WTC11 (cell line): Measurements from ENCODE around the gene KLHL4. TPM values are rescaled to one million over a fixed set of nuclear protein-coding genes. Genes with fewer than 3 reads are reported as not detected.

ENCODE experiments used
- ATAC-seq: fragments of 200-7000 bp; cut with Tn5 transposase; 2 replicates; pipeline ENCODE4 v1.10.0; 2021; ENCODE audit warnings: mild to moderate bottlenecking, moderate library complexity
- CTCF ChIA-PET: fragments of 300-600 bp; sonication (Branson Sonifier 250); formaldehyde crosslinking; loops from one replicate; lab custom pipeline; 2021; ENCODE audit warnings: antibody characterized with exemption; lab: Charles Lee
- POLR2A ChIA-PET: fragments of 350-600 bp; sonication (Branson Sonifier 250); formaldehyde crosslinking; loops from one replicate; lab custom pipeline; 2021; ENCODE audit warnings: antibody characterized with exemption; lab: Charles Lee
- DNase-seq: peaks from one replicate; pipeline ENCODE4 v3.0.0; 2021; ENCODE audit warnings: low spot score
- H3K27ac Mint-ChIP-seq: 2 replicates; pipeline ENCODE4 v1.8.0; 2021; ENCODE audit warnings: mixed read lengths
- H3K27me3 Mint-ChIP-seq: 2 replicates; pipeline ENCODE4 v1.8.0; 2021; ENCODE audit warnings: low read depth, mild to moderate bottlenecking, moderate library complexity, mixed read lengths
- H3K36me3 Mint-ChIP-seq: 2 replicates; pipeline ENCODE4 v1.8.0; 2021; ENCODE audit warnings: mixed read lengths
- H3K4me1 Mint-ChIP-seq: 2 replicates; pipeline ENCODE4 v1.8.0; 2022; ENCODE audit warnings: mixed read lengths
- H3K4me3 Mint-ChIP-seq: 2 replicates; pipeline ENCODE4 v1.8.0; 2021; ENCODE audit warnings: mild to moderate bottlenecking, moderate library complexity, mixed read lengths
- H3K9me3 Mint-ChIP-seq: 2 replicates; pipeline ENCODE4 v1.8.0; 2021; ENCODE audit warnings: mixed read lengths
- CBFB ChIP-seq: sonication (generic); formaldehyde crosslinking; IDR thresholded peaks from 2 replicates; pipeline ENCODE4 v1.8.1; 2022; ENCODE audit warnings: mild to moderate bottlenecking, low read depth, missing genetic modification reagents
- CDX4 ChIP-seq: fragments of 250-450 bp; sonication (Bioruptor Pico); IDR thresholded peaks from 2 replicates; pipeline ENCODE4 v1.9.0; 2021; ENCODE audit warnings: moderate library complexity, mild to moderate bottlenecking, inconsistent platforms, borderline replicate concordance
- E2F1 ChIP-seq: sonication (generic); formaldehyde crosslinking; IDR thresholded peaks from 2 replicates; pipeline ENCODE4 v1.8.0; 2022; ENCODE audit warnings: mild to moderate bottlenecking, missing genetic modification reagents
- ELF4 ChIP-seq: sonication (generic); formaldehyde crosslinking; IDR thresholded peaks from 2 replicates; pipeline ENCODE4 v1.8.1; 2022; ENCODE audit warnings: low read depth, mild to moderate bottlenecking, moderate library complexity, missing genetic modification reagents
- ETV6 ChIP-seq: sonication (generic); formaldehyde crosslinking; IDR thresholded peaks from 2 replicates; pipeline ENCODE4 v1.8.1; 2022; ENCODE audit warnings: mild to moderate bottlenecking, missing genetic modification reagents
- FOXP4 ChIP-seq: sonication (generic); formaldehyde crosslinking; IDR thresholded peaks from 2 replicates; pipeline ENCODE4 v1.8.0; 2022; ENCODE audit warnings: mild to moderate bottlenecking, missing genetic modification reagents
- GRHL2 ChIP-seq: fragments of 250-450 bp; sonication (Bioruptor Pico); IDR thresholded peaks from 2 replicates; pipeline ENCODE4 v1.8.0; 2022; ENCODE audit warnings: mild to moderate bottlenecking, moderate library complexity; ENCODE audit not compliant: insufficient replicate concordance, severe bottlenecking
- IRF2 ChIP-seq: sonication (generic); formaldehyde crosslinking; IDR thresholded peaks from 2 replicates; pipeline ENCODE4 v1.8.0; 2022; ENCODE audit warnings: low read depth, missing genetic modification reagents, borderline replicate concordance
- JAZF1 ChIP-seq: fragments of 250-450 bp; sonication (Bioruptor Pico); IDR thresholded peaks from 2 replicates; pipeline ENCODE4 v1.9.0; 2021; ENCODE audit warnings: moderate library complexity, mild to moderate bottlenecking, inconsistent platforms
- KAT7 ChIP-seq: sonication (generic); formaldehyde crosslinking; IDR thresholded peaks from 2 replicates; pipeline ENCODE4 v1.8.1; 2023; ENCODE audit warnings: missing genetic modification reagents, mild to moderate bottlenecking, borderline replicate concordance
- MAX ChIP-seq: sonication (generic); formaldehyde crosslinking; IDR thresholded peaks from 2 replicates; pipeline ENCODE4 v1.8.0; 2022; ENCODE audit warnings: mild to moderate bottlenecking, missing genetic modification reagents
- MXD4 ChIP-seq: fragments of 250-450 bp; sonication (Bioruptor Pico); IDR thresholded peaks from 2 replicates; pipeline ENCODE4 v1.8.0; 2021; ENCODE audit warnings: mild to moderate bottlenecking, moderate library complexity, borderline replicate concordance
- MYBL2 ChIP-seq: sonication (generic); formaldehyde crosslinking; IDR thresholded peaks from 2 replicates; pipeline ENCODE4 v1.8.1; 2023; ENCODE audit warnings: mild to moderate bottlenecking, moderate library complexity, missing genetic modification reagents
- PRDM15 ChIP-seq: sonication (generic); formaldehyde crosslinking; IDR thresholded peaks from 2 replicates; pipeline ENCODE4 v1.8.0; 2022; ENCODE audit warnings: missing genetic modification reagents
- PRRX2 ChIP-seq: fragments of 250-450 bp; sonication (Bioruptor Pico); IDR thresholded peaks from 2 replicates; pipeline ENCODE4 v1.8.0; 2021; ENCODE audit warnings: mild to moderate bottlenecking
- SMAD4 ChIP-seq: sonication (generic); formaldehyde crosslinking; IDR thresholded peaks from 2 replicates; pipeline ENCODE4 v1.8.0; 2022; ENCODE audit warnings: mild to moderate bottlenecking, missing genetic modification reagents
- TEAD1 ChIP-seq: sonication (generic); formaldehyde crosslinking; IDR thresholded peaks from 2 replicates; pipeline ENCODE4 v1.8.0; 2022; ENCODE audit warnings: mild to moderate bottlenecking, missing genetic modification reagents
- TEAD4 ChIP-seq: sonication (generic); formaldehyde crosslinking; IDR thresholded peaks from 2 replicates; pipeline ENCODE4 v1.8.0; 2022; ENCODE audit warnings: mild to moderate bottlenecking, missing genetic modification reagents
- USF1 ChIP-seq: sonication (generic); formaldehyde crosslinking; IDR thresholded peaks from 2 replicates; pipeline ENCODE4 v1.8.0; 2022; ENCODE audit warnings: mild to moderate bottlenecking, missing genetic modification reagents
- USF2 ChIP-seq: sonication (generic); formaldehyde crosslinking; IDR thresholded peaks from 2 replicates; pipeline ENCODE4 v1.8.1; 2023; ENCODE audit warnings: mild to moderate bottlenecking, missing genetic modification reagents, moderate library complexity
- ZBTB43 ChIP-seq: sonication (generic); formaldehyde crosslinking; IDR thresholded peaks from 2 replicates; pipeline ENCODE4 v1.8.1; 2023; ENCODE audit warnings: mild to moderate bottlenecking, missing genetic modification reagents
- ZNF396 ChIP-seq: fragments of 250-450 bp; sonication (Bioruptor Pico); IDR thresholded peaks from 2 replicates; pipeline ENCODE4 v1.8.0; 2021; ENCODE audit warnings: mild to moderate bottlenecking, moderate library complexity, borderline replicate concordance
- total RNA-seq: library from RNA; stranded (reverse); gene quantifications from 3 replicates; pipeline ENCODE4 v1.2.3, GENCODE V29; 2021

The KLHL4 gene
- total RNA-seq, 1 experiment from 2014 or later = 10.5 TPM

- DNase-seq = no peak
- ChIA-PET POLR2A (no interaction called here), CTCF (no interaction called here)
- TF ChIP-seq PRRX2 (CRISPR knock-in tag) (no peak), PRDM15 (CRISPR knock-in tag) (no peak), FOXP4 (CRISPR knock-in tag) (no peak), TEAD1 (CRISPR knock-in tag) (no peak)
- Mint-ChIP-seq H3K27me3 (no peaks in the 10 kb centered on the region; the same call in 1 of the 2 replicates), H3K27ac (peak overlapping the region; percentile 98; the same call in 1 of the 2 replicates), H3K36me3 (no peaks in the 10 kb centered on the region), H3K4me3 (peak overlapping the region; percentile 87), H3K9me3 (0 out of 2 replicates have a peak, but pooled peaks cover 4% of the 10 kb centered on the region), H3K4me1 (peaks cover 19% of the 10 kb centered on the region)
- ATAC-seq = no peak
Measured at GRCh38 chrX:87518504-87518903, 902 bp downstream of the KLHL4 start.

- Mint-ChIP-seq H3K27ac (no peak overlapping the region), H3K4me1 (peaks cover 3% of the 10 kb centered on the region), H3K27me3 (no peaks in the 10 kb centered on the region), H3K9me3 (no peaks in the 10 kb centered on the region), H3K36me3 (no peaks in the 10 kb centered on the region), H3K4me3 (no peak overlapping the region)
- CTCF ChIA-PET = no interaction called here
- ATAC-seq (no peak), DNase-seq (no peak)
- POLR2A ChIA-PET = no interaction called here
- no peak for TF ChIP-seq USF1 (CRISPR knock-in tag)
- TF ChIP-seq ETV6 (CRISPR knock-in tag) = no peak
- TF ChIP-seq PRRX2 (CRISPR knock-in tag) = no peak
Measured at GRCh38 chrX:87525771-87526229, 8.2 kb downstream of the KLHL4 start.

- H3K27me3 Mint-ChIP-seq = no peaks in the 10 kb centered on the region; the same call in 1 of the 2 replicates
- H3K27ac Mint-ChIP-seq = no peak overlapping the region
- no peaks in the 10 kb centered on the region for H3K9me3 Mint-ChIP-seq
- CTCF ChIA-PET = no interaction called here
- H3K4me3 Mint-ChIP-seq = no peak overlapping the region
- no peaks in the 10 kb centered on the region for H3K36me3 Mint-ChIP-seq
- TF ChIP-seq IRF2 (CRISPR knock-in tag) (no peak), JAZF1 (CRISPR knock-in tag) (no peak), ZNF396 (CRISPR knock-in tag) (no peak), MYBL2 (CRISPR knock-in tag) (no peak), ELF4 (no peak), GRHL2 (CRISPR knock-in tag) (no peak), SMAD4 (no peak), MXD4 (CRISPR knock-in tag) (no peak), ZBTB43 (CRISPR knock-in tag) (no peak), KAT7 (CRISPR knock-in tag) (no peak), E2F1 (CRISPR knock-in tag) (no peak), CDX4 (CRISPR knock-in tag) (no peak), MAX (no peak), TEAD4 (CRISPR knock-in tag) (no peak), CBFB (CRISPR knock-in tag) (no peak), USF2 (CRISPR knock-in tag) (no peak)
- TF ChIP-seq, all 79 proteins: peak for 0
- DNase-seq = no peak
- H3K4me1 Mint-ChIP-seq = peaks cover 3% of the 10 kb centered on the region; the same call in 1 of the 2 replicates
- POLR2A ChIA-PET = no interaction called here
- no peak for ATAC-seq
Measured at GRCh38 chrX:87526281-87526680, 8.7 kb downstream of the KLHL4 start.
